HepG2 (cell line): ENCODE results near the gene HES3.

ENCODE experiments used
- CTCF ChIP-seq: sonication (generic); formaldehyde crosslinking; IDR thresholded peaks from 2 replicates; pipeline ENCODE4 v1.5.0; 2020; ENCODE audit warnings: mild to moderate bottlenecking, missing genetic modification reagents, moderate library complexity
- EZH2 ChIP-seq: conservative IDR thresholded peaks from 2 replicates; pipeline ENCODE4 v1.6.1; 2012; ENCODE audit warnings: mild to moderate bottlenecking, low read depth, low read length, moderate library complexity
- MAFK ChIP-seq, 2 experiments: IDR thresholded peaks in 1 of 2; conservative IDR thresholded peaks in 1 of 2; 2 replicates each; pipeline ENCODE4 v1.6.1; 2011; ENCODE audit warnings: improper control_type of control experiment in 2 of 2, low read length in 2 of 2
- MTF1 ChIP-seq: sonication (generic); formaldehyde crosslinking; IDR thresholded peaks from 2 replicates; pipeline ENCODE4 v1.5.0; 2020; ENCODE audit warnings: missing genetic modification reagents
- NFRKB ChIP-seq: fragments of 450-650 bp; IDR thresholded peaks from 2 replicates; pipeline ENCODE4 v1.6.1; 2017
- POLR2AphosphoS2 ChIP-seq: IDR thresholded peaks from 2 replicates; pipeline ENCODE4 v1.6.1; 2011; ENCODE audit warnings: low read depth, low read length, improper control_type of control experiment
- POLR2AphosphoS5 ChIP-seq: IDR thresholded peaks from 2 replicates; pipeline ENCODE4 v1.6.1; 2012; ENCODE audit warnings: low read depth, low read length
- ZNF121 ChIP-seq: sonication (generic); formaldehyde crosslinking; IDR thresholded peaks from 2 replicates; pipeline ENCODE4 v1.5.0; 2020; ENCODE audit warnings: mild to moderate bottlenecking, missing genetic modification reagents
- ZNF7 ChIP-seq: IDR thresholded peaks from 2 replicates; pipeline ENCODE4 v1.6.1; 2016; ENCODE audit warnings: missing biosample characterization, missing genetic modification reagents
- ZNF777 ChIP-seq: sonication (generic); formaldehyde crosslinking; IDR thresholded peaks from 2 replicates; pipeline ENCODE4 v1.4.0; 2020; ENCODE audit warnings: missing genetic modification reagents
- TF ChIP-seq, protein P1 (sequence below): sonication (generic); formaldehyde crosslinking; IDR thresholded peaks from 2 replicates; pipeline ENCODE4 v1.5.0; 2020; ENCODE audit warnings: missing genetic modification reagents, mild to moderate bottlenecking, borderline replicate concordance

- no peak for TF ChIP-seq MAFK (conservative IDR thresholded peaks at IDR 0.05 in 1 of 2, IDR thresholded peaks at IDR 0.05 in 1 of 2; ENCODE audit: low read length in 2 of 2)
- no peak for TF ChIP-seq EZH2
- no peak for TF ChIP-seq ZNF7 (CRISPR knock-in tag)
- TF ChIP-seq MTF1 (CRISPR knock-in tag) = no peak
- TF ChIP-seq NFRKB = no peak
- no peak for TF ChIP-seq ZNF121 (CRISPR knock-in tag)
- no peak for TF ChIP-seq CTCF (CRISPR knock-in tag)
- TF ChIP-seq POLR2AphosphoS2 = no peak
- TF ChIP-seq, protein P1, sequence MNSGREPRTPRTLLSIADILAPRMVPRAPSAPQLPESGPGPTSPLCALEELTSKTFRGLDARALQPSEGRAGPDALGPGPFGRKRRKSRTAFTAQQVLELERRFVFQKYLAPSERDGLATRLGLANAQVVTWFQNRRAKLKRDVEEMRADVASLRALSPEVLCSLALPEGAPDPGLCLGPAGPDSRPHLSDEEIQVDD (CRISPR knock-in tag) = no peak
- TF ChIP-seq POLR2AphosphoS5 = no peak
- TF ChIP-seq ZNF777 (CRISPR knock-in tag) = no peak
These were observed 35.0 kb upstream of the HES3 start for GRCh38 chr1:6208723-6209660.
